Measurements from ENCODE around the gene FARP2. TPM values are rescaled to one million over a fixed set of nuclear protein-coding genes. Genes with fewer than 3 reads are reported as not detected.

Gene FARP2
- total and polyA plus RNA-seq, 2 experiments from 2014 or later: 16.0 to 22.6 TPM

GRCh38 chr2:241320394-241320793 lies 35.7 kb upstream of the FARP2 start:
- Histone ChIP-seq H3K4me3 (peak overlapping the region; percentile 84; the same call in 1 of the 2 replicates), H3F3A (replicated peaks; ENCODE audit: low read depth) (no peaks in the 10 kb centered on the region), H4K20me1 (replicated peaks; ENCODE audit: insufficient read depth) (peaks cover 75% of the 10 kb centered on the region), H3K4me2 (peak overlapping the region; percentile 38), H3K27ac (ENCODE audit: low read depth) (peak overlapping the region; percentile 22; the same call in 1 of the 2 replicates), H3K4me1 (ENCODE audit: insufficient read depth) (peaks cover 46% of the 10 kb centered on the region), H3K27me3 (ENCODE audit: insufficient read depth) (no peaks in the 10 kb centered on the region), H2AFZ (no peak overlapping the region), H3K36me3 (ENCODE audit: insufficient read depth) (no peaks in the 10 kb centered on the region), H3K9me2 (ENCODE audit: insufficient read depth) (no peaks in the 10 kb centered on the region), H3K79me2 (replicated peaks; ENCODE audit: insufficient read depth) (peaks cover 94% of the 10 kb centered on the region)
- ATAC-seq (no peak), DNase-seq (ENCODE audit: low spot score) (no peak)
- Mint-ChIP-seq H3K27ac (no peak overlapping the region), H3K27me3 (ENCODE audit: insufficient read depth, low read depth, poor library complexity) (peaks cover 4% of the 10 kb centered on the region), H3K36me3 (ENCODE audit: low read depth) (peaks cover 34% of the 10 kb centered on the region), H3K4me1 (peaks cover 41% of the 10 kb centered on the region), H3K9me3 (no peaks in the 10 kb centered on the region), H3K4me3 (peak overlapping the region; percentile 3; the same call in 1 of the 3 replicates)
- TF ChIP-seq CREB1 (CRISPR knock-in tag; IDR thresholded peaks at IDR 0.05; ENCODE audit: low read depth) (no peak), REST (IDR thresholded peaks at IDR 0.05; ENCODE audit: unreplicated experiment) (no peak), NANOG (IDR thresholded peaks at IDR 0.05; ENCODE audit: borderline replicate concordance) (no peak), EZH2 (IDR thresholded peaks at IDR 0.05; ENCODE audit: low read depth, unreplicated experiment) (no peak), EZH2phosphoT487 (IDR thresholded peaks at IDR 0.05; ENCODE audit: unreplicated experiment) (no peak), STAT1 (IDR thresholded peaks at IDR 0.05; ENCODE audit: unreplicated experiment) (no peak), ZNF331 (CRISPR knock-in tag; IDR thresholded peaks at IDR 0.05; ENCODE audit: low read depth) (no peak), POLR2AphosphoS5 (IDR thresholded peaks at IDR 0.05; ENCODE audit: low read depth) (no peak), ZNF114 (CRISPR knock-in tag; IDR thresholded peaks at IDR 0.05) (no peak), JUNB (IDR thresholded peaks at IDR 0.05; ENCODE audit: unreplicated experiment) (no peak)
- TF ChIP-seq, protein P1, sequence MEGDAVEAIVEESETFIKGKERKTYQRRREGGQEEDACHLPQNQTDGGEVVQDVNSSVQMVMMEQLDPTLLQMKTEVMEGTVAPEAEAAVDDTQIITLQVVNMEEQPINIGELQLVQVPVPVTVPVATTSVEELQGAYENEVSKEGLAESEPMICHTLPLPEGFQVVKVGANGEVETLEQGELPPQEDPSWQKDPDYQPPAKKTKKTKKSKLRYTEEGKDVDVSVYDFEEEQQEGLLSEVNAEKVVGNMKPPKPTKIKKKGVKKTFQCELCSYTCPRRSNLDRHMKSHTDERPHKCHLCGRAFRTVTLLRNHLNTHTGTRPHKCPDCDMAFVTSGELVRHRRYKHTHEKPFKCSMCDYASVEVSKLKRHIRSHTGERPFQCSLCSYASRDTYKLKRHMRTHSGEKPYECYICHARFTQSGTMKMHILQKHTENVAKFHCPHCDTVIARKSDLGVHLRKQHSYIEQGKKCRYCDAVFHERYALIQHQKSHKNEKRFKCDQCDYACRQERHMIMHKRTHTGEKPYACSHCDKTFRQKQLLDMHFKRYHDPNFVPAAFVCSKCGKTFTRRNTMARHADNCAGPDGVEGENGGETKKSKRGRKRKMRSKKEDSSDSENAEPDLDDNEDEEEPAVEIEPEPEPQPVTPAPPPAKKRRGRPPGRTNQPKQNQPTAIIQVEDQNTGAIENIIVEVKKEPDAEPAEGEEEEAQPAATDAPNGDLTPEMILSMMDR (conservative IDR thresholded peaks at IDR 0.05; ENCODE audit: low read depth in 2 of 2): no peak
- TF ChIP-seq, protein P2, sequence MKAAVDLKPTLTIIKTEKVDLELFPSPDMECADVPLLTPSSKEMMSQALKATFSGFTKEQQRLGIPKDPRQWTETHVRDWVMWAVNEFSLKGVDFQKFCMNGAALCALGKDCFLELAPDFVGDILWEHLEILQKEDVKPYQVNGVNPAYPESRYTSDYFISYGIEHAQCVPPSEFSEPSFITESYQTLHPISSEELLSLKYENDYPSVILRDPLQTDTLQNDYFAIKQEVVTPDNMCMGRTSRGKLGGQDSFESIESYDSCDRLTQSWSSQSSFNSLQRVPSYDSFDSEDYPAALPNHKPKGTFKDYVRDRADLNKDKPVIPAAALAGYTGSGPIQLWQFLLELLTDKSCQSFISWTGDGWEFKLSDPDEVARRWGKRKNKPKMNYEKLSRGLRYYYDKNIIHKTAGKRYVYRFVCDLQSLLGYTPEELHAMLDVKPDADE (IDR thresholded peaks at IDR 0.05): no peak
- TF ChIP-seq, protein P3, sequence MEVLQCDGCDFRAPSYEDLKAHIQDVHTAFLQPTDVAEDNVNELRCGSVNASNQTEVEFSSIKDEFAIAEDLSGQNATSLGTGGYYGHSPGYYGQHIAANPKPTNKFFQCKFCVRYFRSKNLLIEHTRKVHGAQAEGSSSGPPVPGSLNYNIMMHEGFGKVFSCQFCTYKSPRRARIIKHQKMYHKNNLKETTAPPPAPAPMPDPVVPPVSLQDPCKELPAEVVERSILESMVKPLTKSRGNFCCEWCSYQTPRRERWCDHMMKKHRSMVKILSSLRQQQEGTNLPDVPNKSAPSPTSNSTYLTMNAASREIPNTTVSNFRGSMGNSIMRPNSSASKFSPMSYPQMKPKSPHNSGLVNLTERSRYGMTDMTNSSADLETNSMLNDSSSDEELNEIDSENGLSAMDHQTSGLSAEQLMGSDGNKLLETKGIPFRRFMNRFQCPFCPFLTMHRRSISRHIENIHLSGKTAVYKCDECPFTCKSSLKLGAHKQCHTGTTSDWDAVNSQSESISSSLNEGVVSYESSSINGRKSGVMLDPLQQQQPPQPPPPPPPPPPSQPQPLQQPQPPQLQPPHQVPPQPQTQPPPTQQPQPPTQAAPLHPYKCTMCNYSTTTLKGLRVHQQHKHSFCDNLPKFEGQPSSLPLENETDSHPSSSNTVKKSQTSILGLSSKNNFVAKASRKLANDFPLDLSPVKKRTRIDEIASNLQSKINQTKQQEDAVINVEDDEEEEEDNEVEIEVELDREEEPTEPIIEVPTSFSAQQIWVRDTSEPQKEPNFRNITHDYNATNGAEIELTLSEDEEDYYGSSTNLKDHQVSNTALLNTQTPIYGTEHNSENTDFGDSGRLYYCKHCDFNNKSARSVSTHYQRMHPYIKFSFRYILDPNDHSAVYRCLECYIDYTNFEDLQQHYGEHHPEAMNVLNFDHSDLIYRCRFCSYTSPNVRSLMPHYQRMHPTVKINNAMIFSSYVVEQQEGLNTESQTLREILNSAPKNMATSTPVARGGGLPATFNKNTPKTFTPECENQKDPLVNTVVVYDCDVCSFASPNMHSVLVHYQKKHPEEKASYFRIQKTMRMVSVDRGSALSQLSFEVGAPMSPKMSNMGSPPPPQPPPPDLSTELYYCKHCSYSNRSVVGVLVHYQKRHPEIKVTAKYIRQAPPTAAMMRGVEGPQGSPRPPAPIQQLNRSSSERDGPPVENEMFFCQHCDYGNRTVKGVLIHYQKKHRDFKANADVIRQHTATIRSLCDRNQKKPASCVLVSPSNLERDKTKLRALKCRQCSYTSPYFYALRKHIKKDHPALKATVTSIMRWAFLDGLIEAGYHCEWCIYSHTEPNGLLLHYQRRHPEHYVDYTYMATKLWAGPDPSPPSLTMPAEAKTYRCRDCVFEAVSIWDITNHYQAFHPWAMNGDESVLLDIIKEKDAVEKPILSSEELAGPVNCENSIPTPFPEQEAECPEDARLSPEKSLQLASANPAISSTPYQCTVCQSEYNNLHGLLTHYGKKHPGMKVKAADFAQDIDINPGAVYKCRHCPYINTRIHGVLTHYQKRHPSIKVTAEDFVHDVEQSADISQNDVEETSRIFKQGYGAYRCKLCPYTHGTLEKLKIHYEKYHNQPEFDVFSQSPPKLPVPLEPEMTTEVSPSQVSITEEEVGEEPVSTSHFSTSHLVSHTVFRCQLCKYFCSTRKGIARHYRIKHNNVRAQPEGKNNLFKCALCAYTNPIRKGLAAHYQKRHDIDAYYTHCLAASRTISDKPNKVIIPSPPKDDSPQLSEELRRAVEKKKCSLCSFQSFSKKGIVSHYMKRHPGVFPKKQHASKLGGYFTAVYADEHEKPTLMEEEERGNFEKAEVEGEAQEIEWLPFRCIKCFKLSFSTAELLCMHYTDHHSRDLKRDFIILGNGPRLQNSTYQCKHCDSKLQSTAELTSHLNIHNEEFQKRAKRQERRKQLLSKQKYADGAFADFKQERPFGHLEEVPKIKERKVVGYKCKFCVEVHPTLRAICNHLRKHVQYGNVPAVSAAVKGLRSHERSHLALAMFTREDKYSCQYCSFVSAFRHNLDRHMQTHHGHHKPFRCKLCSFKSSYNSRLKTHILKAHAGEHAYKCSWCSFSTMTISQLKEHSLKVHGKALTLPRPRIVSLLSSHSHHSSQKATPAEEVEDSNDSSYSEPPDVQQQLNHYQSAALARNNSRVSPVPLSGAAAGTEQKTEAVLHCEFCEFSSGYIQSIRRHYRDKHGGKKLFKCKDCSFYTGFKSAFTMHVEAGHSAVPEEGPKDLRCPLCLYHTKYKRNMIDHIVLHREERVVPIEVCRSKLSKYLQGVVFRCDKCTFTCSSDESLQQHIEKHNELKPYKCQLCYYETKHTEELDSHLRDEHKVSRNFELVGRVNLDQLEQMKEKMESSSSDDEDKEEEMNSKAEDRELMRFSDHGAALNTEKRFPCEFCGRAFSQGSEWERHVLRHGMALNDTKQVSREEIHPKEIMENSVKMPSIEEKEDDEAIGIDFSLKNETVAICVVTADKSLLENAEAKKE (CRISPR knock-in tag; IDR thresholded peaks at IDR 0.05): no peak

All from GM23338 (cell line).